Progenitor cell of endocrine pancreas (in vitro differentiated cells): ENCODE measurements around the gene LYPD5. TPM values are rescaled to one million over a fixed set of nuclear protein-coding genes. Genes with fewer than 3 reads are reported as not detected.

ENCODE experiments used
- DNase-seq: peaks from one replicate; pipeline ENCODE4 v3.0.0; 2021; ENCODE audit warnings: low spot score; ENCODE audit not compliant: unreplicated experiment
- H3K27ac Mint-ChIP-seq: 2 replicates; pipeline ENCODE4 v1.8.0; 2021; ENCODE audit warnings: mild to moderate bottlenecking, moderate library complexity, mixed read lengths
- H3K27me3 Mint-ChIP-seq: 2 replicates; pipeline ENCODE4 v1.8.0; 2021; ENCODE audit warnings: mixed read lengths
- H3K36me3 Mint-ChIP-seq: 2 replicates; pipeline ENCODE4 v1.8.0; 2022; ENCODE audit warnings: mixed read lengths; ENCODE audit not compliant: insufficient read depth
- H3K4me1 Mint-ChIP-seq: 2 replicates; pipeline ENCODE4 v1.8.0; 2021; ENCODE audit warnings: low read depth, mixed read lengths
- H3K4me3 Mint-ChIP-seq: 2 replicates; pipeline ENCODE4 v1.8.0; 2021; ENCODE audit warnings: low read depth, mild to moderate bottlenecking, moderate library complexity, mixed read lengths
- H3K9me3 Mint-ChIP-seq: 2 replicates; pipeline ENCODE4 v1.8.0; 2021; ENCODE audit warnings: low read depth, mixed read lengths
- CTCF ChIP-seq: fragments of 200-600 bp; sonication (generic); IDR thresholded peaks from one replicate; pipeline ENCODE4 v1.5.0; 2021; ENCODE audit warnings: antibody characterized with exemption, mild to moderate bottlenecking; ENCODE audit not compliant: unreplicated experiment
- total RNA-seq: library from RNA; stranded (reverse); gene quantifications from 2 replicates; pipeline ENCODE4 v1.2.1, GENCODE V29; 2021

Gene LYPD5
- total RNA-seq, 1 donor from 2014 or later, result not detected

GRCh38 chr19:43790587-43790986, 11.7 kb downstream of the LYPD5 start:
- H3K27me3 Mint-ChIP-seq, result peaks cover 45% of the 10 kb centered on the region

DNA sequence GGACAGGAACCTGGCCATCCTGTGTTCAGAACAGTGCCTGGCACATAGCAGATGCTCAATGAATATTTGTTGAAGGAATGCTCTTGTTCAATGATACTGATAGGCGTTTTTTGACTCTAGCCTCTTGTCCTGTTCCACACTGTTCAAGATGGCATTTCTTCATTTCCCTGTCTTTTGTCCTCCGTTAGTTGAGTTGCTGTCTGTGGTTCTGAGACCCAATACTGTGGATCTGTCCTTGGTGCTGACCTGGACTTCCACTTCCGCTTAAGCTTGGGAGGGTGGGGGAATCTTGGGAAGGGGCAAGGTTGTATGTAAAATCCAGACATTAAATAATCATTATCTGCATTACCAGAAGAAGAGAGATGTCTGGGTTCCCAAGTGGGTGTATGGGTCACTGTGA, 13.2 kb downstream of the LYPD5 start:
- Mint-ChIP-seq H3K27me3 (peaks cover 36% of the 10 kb centered on the region), H3K27ac (no peak overlapping the region), H3K4me1 (no peaks in the 10 kb centered on the region), H3K36me3 (no peaks in the 10 kb centered on the region), H3K9me3 (no peaks in the 10 kb centered on the region), H3K4me3 (no peak overlapping the region)
- DNase-seq, result no peak
- no peak for TF ChIP-seq CTCF

More at GRCh38 chr19:43790587-43790986, 11.7 kb downstream of the LYPD5 start:
- Mint-ChIP-seq H3K9me3 (no peaks in the 10 kb centered on the region), H3K4me3 (no peak overlapping the region), H3K27ac (no peak overlapping the region), H3K36me3 (no peaks in the 10 kb centered on the region), H3K4me1 (no peaks in the 10 kb centered on the region)
- no peak for TF ChIP-seq CTCF
- DNase-seq, result no peak

DNA sequence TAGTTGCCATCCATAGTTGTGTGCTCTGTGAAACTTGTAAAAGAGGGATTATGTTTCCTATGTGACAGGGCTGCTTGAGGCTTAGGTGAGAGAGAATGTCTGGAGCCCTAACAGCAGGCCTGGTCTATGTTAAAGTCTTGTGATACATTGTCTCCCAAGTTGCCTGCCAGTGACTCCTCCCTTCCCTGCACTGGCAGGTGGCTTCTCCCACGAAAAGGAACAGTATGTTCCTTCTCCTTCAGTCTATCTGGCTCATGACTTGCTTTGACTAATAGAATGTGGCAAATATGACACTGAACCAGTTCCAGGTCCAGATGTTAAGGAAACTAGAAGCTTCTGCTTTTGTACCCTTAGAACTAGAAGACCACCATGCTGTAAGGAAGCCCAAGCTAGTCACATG, 15.6 kb downstream of the LYPD5 start:
- H3K4me3 Mint-ChIP-seq, result no peak overlapping the region
- H3K27me3 Mint-ChIP-seq, result peaks cover 44% of the 10 kb centered on the region
- DNase-seq, result no peak
- no peak overlapping the region for H3K27ac Mint-ChIP-seq
- H3K4me1 Mint-ChIP-seq, result no peaks in the 10 kb centered on the region
- H3K9me3 Mint-ChIP-seq, result no peaks in the 10 kb centered on the region
- no peak for TF ChIP-seq CTCF
- H3K36me3 Mint-ChIP-seq, result no peaks in the 10 kb centered on the region

DNA sequence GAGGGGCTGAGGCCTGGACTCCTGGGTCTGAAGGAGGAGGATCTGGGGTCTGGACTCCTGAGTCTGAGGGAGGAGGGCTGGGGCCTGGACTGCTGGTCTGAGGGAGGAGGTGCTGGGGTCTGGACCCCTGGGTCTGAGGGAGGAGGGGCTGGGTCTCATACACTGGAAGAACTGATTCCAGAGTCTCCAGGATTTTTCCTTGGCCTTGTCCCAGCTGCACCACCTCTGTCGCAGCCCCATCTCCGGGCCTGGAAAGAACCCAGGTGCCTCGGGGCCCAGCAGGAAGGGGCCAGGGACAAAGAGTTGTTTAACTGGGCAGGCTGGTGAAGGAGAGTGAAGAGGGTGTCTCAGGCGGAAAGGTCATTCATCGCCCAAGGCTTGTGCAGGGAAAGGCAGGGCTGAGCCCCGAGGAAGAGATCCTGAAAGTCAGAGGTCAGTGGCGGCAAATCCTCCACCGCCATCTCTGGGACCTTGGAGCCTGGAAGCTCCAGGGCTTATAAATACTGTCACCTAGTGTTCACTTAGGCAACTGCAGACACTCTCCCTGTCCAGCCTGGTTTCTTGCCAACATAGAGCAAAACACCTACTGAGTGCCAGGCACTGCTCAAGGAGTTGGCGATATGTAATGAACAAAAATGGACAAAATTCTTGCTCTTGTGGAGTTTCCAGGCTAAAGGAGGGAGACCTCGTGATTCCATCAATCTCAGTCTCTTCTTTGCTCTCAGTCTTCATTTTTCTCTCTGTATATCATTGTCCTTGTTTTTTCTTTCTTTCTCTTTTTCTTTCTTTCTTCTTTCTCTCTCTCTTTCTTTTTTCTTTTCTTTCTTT, 17.1 kb downstream of the LYPD5 start:
- H3K9me3 Mint-ChIP-seq, result no peaks in the 10 kb centered on the region
- peak; percentile 27 for DNase-seq
- no peaks in the 10 kb centered on the region for H3K4me1 Mint-ChIP-seq
- no peaks in the 10 kb centered on the region for H3K36me3 Mint-ChIP-seq
- peaks cover 46% of the 10 kb centered on the region for H3K27me3 Mint-ChIP-seq
- peak overlapping the region; percentile 21 for H3K27ac Mint-ChIP-seq
- H3K4me3 Mint-ChIP-seq, result no peak overlapping the region
- peak; percentile 93 for TF ChIP-seq CTCF

- no peak overlapping the region for H3K4me3 Mint-ChIP-seq
- H3K4me1 Mint-ChIP-seq, result peaks cover 3% of the 10 kb centered on the region
- H3K36me3 Mint-ChIP-seq, result no peaks in the 10 kb centered on the region
- no peak for DNase-seq
- H3K9me3 Mint-ChIP-seq, result no peaks in the 10 kb centered on the region
- no peak for TF ChIP-seq CTCF
- no peak overlapping the region for H3K27ac Mint-ChIP-seq
- peaks cover 45% of the 10 kb centered on the region for H3K27me3 Mint-ChIP-seq
Observed at GRCh38 chr19:43784241-43784980, 17.8 kb downstream of the LYPD5 start.
